NB4 (cell line): ENCODE data around the gene RARRES2.

Source experiments
- MYC ChIP-seq: IDR thresholded peaks from 2 replicates; pipeline ENCODE4 v1.6.1; 2011; ENCODE audit warnings: low read depth, low read length
- POLR2A ChIP-seq: IDR thresholded peaks from 2 replicates; pipeline ENCODE4 v1.6.1; 2011; ENCODE audit warnings: mild to moderate bottlenecking; ENCODE audit not compliant: insufficient read length; ENCODE audit errors: extremely low read depth
- TF ChIP-seq, protein P1 (sequence below): IDR thresholded peaks from one replicate; pipeline ENCODE4 v1.5.1; 2012; ENCODE audit warnings: low read depth, low read length
- TF ChIP-seq, protein P2 (sequence below): IDR thresholded peaks from 2 replicates; pipeline ENCODE4 v1.6.1; 2011; ENCODE audit warnings: low read depth, low read length

DNA sequence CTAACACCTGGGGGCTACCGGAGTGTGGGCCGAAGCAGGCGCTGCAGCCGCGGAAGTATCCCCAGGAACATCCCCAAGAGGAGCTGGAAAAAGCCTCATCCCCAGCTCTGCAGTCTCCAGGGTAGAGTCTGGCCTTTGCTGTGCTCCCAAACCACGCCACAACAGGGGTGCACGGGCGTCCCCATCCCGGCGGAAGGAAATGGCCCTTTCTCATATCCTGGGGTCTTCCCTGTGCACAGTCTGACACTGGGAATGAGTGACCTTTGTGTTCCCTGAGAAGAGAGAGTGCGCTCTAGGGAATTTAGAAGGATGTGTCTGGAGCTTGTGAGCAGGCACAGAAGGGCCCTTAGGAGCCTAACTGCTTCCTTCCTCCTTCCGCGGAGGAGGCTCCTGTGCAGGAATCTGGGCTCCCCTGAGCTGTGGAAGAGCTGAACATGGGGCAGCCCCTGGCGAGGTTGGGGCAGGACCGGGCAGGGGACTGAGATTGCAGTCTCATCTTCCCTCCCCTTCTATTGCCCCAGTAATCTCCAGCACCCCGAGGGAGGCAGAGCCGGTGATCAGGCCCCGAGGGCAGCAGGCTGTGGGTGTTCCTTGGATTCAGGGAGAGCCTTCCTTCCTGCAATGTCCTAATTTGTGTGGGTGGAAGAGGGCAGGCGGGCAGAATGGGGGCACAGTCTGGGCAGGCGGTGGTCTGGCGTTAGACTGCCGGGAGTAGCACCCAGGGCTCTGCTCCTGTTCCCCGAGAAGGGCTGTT lies 28.5 kb upstream of the RARRES2 start:
- TF ChIP-seq POLR2A = no peak
- TF ChIP-seq, protein P1, sequence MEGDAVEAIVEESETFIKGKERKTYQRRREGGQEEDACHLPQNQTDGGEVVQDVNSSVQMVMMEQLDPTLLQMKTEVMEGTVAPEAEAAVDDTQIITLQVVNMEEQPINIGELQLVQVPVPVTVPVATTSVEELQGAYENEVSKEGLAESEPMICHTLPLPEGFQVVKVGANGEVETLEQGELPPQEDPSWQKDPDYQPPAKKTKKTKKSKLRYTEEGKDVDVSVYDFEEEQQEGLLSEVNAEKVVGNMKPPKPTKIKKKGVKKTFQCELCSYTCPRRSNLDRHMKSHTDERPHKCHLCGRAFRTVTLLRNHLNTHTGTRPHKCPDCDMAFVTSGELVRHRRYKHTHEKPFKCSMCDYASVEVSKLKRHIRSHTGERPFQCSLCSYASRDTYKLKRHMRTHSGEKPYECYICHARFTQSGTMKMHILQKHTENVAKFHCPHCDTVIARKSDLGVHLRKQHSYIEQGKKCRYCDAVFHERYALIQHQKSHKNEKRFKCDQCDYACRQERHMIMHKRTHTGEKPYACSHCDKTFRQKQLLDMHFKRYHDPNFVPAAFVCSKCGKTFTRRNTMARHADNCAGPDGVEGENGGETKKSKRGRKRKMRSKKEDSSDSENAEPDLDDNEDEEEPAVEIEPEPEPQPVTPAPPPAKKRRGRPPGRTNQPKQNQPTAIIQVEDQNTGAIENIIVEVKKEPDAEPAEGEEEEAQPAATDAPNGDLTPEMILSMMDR = no peak
- no peak for TF ChIP-seq MYC
- TF ChIP-seq, protein P2, sequence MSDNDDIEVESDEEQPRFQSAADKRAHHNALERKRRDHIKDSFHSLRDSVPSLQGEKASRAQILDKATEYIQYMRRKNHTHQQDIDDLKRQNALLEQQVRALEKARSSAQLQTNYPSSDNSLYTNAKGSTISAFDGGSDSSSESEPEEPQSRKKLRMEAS = no peak; the same call in 1 of the 2 replicates
